ENCODE data around the gene NTNG2.

DNA sequence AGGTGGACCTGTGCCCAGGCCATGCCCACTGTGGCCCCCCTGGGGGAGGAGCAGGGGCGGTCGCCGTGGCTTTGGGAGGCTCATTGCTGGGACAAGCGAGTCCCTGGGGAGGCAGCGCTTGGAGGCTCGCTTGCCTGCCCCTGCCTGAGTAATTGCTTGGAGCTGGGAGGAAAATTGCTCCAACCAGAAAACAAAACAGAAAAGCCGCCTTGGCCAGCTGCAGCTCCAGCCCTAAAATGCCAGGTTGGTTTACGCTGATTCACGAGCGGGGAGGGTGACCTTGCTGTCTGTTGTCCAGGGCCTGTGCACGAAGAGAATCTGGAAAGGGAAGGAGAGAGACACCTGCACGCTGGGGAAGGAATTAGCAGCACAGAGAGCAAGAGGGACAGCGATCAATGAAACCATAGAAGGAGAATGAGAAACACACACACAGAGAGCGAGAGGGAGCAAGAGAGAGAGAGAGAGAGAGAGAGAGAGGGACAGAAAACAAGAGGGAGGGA is 25.3 kb downstream of the NTNG2 start:
- TF ChIP-seq POLR2A (IDR thresholded peaks at IDR 0.05; ENCODE audit: low read depth, low read length) (no peak), POLR2AphosphoS5 (IDR thresholded peaks at IDR 0.05; ENCODE audit: low read depth, low read length) (no peak), TAF1 (IDR thresholded peaks at IDR 0.05; ENCODE audit: low read depth, low read length) (no peak), PAX5 (IDR thresholded peaks at IDR 0.05; ENCODE audit: insufficient read depth, low read length, severe bottlenecking) (no peak), SPI1 (IDR thresholded peaks at IDR 0.05; ENCODE audit: low read depth, low read length) (no peak), POU2F2 (IDR thresholded peaks at IDR 0.05; ENCODE audit: low read depth, low read length) (no peak)

Measured in GM12891 (cell line).